Ovary (tissue), 3 donors: ENCODE results near the gene MSTO1.

Experiments used
- CTCF ChIP-seq, 3 donors: fragments of 450-650 bp in 2 of 3; fragments of 200-600 bp in 1 of 3; IDR thresholded peaks; one replicate each; pipeline versions ENCODE4 v1.5.1 to v1.8.0; 2016 to 2022; ENCODE audit warnings: antibody characterized with exemption in 3 of 3, mild to moderate bottlenecking in 1 of 3
- EP300 ChIP-seq: sonication (generic); formaldehyde crosslinking; IDR thresholded peaks from one replicate; pipeline ENCODE4 v1.6.1; 2017; ENCODE audit warnings: antibody characterized with exemption
- POLR2A ChIP-seq: fragments of 450-650 bp; IDR thresholded peaks from one replicate; pipeline ENCODE4 v1.6.1; 2017; ENCODE audit warnings: antibody characterized with exemption, mild to moderate bottlenecking, moderate library complexity
- donor health status: DM: no; HTN: no; CAD: no.

DNA sequence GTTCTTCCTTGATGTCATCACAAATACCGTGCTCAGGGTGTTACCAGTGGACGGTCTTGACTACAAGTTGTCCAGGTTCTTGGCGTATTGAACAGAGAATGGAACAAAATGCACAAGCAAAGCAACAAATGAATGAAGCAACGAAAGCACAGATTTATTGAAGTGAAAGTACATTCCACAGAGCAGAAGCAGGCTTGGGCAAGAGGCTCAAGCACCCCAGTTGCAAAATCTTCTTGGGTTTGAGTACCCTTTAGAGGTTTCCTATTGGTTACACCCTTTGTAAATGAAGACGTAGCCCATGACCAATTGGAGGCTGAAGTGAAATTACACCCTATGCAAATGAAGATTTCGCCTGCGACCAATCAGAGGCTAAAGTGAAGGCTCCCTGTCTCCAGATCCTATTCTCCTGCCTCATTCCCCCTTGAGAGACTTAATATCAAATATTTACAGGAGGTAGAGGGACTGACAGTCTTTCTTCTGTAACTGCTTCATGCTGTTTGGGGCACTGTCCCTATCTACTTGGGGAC, 40.3 kb downstream of the MSTO1 start:
- TF ChIP-seq EP300 (no peak), CTCF (IDR thresholded peaks at IDR 0.05) (no peak), POLR2A (no peak)
